GM21390 (cell line): ENCODE results near the gene ILF3.
"Not testable (repeated sequence)": the region's sequence is repeated elsewhere in the genome, so short reads cannot be mapped to it uniquely, and the experiment has no call there.

Experiments used
- ATAC-seq: cut with Tn5 transposase; IDR thresholded peaks from one replicate; pipeline ENCODE4 v1.9.1; 2021; ENCODE audit not compliant: unreplicated experiment

The ILF3 gene

DNA sequence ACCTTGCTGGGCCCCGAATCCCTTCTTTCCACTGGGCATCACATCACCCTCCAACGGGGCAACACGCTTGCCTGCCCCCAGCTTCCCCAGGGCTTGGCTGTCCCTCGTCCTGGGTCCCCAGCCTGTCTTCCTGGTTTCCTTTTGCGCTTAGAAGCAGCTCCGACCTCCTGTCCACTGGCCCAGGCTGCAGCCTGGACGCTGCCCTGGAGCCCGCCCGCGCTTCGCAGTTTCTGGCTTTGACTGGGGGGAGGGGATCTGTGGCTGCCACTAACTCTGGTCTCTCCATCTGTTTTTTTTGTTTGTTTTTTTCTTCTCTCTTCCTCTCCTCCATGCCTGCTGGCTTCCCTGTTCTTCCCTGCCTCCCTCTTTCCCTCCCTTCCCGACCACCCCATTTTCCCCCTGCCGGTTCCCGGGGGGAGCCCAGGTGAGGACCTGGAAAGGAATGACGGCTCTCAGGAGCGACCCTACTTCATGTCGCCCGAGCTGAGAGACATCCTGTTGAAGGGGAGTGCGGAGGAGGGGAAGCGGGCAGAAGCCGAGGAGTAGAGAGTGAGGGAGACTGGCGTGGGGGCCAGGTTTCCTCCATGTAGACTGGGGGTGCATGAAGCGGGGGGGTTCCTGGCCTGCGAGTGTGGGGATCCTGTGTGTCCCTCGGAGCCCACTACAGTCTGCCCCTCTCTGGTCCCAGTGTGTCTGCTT, 11.5 kb upstream of the ILF3 start:
- no peak for ATAC-seq

DNA sequence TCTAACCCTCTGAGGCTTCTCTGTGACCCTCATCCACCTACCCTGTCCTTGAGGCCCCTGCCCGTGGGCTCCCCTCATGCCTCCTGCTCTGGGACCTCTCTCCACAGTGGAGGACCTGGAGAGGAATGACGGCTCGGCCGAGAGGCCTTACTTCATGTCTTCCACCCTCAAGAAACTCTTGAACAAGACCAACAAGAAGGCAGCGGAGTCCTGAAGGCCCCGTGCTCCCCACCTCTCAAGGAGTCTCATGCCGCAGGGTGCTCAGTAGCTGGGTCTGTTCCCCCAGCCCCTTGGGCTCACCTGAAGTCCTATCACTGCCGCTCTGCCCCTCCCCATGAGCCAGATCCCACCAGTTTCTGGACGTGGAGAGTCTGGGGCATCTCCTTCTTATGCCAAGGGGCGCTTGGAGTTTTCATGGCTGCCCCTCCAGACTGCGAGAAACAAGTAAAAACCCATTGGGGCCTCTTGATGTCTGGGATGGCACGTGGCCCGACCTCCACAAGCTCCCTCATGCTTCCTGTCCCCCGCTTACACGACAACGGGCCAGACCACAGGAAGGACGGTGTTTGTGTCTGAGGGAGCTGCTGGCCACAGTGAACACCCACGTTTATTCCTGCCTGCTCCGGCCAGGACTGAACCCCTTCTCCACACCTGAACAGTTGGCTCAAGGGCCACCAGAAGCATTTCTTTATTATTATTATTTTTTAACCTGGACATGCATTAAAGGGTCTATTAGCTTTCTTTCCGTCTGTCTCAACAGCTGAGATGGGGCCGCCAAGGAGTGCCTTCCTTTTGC, 10.8 kb upstream of the ILF3 start:
- no peak for ATAC-seq

DNA sequence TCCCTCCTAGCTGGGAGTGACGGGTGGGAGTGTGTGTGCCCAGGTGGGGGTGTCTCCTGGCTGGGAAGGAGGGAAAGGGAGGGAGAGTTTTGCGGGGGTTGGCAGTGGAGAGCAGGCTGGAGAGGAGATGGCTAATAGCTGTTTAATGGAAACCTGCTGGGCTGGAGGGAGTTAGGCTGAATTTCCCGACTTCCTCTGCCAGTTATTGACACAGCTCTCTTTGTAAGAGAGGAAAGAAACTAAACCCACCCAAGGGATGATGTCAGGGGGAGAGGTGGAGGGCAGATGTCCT, 10.2 kb upstream of the ILF3 start:
- ATAC-seq: no peak

DNA sequence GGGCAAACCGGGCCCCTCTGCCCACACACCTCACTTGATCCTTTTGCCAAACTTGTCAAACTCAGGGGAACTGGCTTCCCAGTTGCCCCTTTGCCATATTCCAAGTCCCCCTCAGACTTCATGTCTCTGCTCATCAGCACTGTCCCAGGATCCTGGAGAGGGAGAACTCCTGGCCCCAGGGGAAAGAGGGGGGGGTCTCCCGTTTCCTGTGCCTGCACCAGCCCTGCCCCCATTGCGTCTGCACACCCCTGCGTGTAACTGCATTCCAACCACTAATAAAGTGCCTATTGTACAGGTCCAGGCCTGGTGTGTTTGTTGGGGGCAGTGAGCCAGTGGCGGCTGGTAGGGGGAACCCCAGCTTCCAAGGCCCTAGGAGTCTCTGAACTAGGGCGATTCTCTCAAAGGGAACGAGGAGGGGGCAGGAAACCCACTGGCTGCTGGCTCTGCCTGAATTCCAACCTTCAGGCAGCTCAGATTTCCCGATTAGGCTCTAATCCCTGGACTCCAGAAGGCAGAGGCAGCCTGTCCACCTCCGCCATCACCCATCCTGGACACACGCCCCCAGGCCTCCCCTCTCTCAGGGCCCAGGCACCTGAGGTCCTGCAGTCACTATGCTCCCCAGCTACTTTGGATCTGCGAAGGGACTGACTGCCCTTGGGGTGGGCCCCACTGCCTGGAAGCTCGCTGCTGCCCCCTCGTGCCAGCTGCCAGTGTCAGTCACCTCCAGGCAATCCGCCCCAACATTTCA, 9.7 kb upstream of the ILF3 start:
- ATAC-seq: no peak

DNA sequence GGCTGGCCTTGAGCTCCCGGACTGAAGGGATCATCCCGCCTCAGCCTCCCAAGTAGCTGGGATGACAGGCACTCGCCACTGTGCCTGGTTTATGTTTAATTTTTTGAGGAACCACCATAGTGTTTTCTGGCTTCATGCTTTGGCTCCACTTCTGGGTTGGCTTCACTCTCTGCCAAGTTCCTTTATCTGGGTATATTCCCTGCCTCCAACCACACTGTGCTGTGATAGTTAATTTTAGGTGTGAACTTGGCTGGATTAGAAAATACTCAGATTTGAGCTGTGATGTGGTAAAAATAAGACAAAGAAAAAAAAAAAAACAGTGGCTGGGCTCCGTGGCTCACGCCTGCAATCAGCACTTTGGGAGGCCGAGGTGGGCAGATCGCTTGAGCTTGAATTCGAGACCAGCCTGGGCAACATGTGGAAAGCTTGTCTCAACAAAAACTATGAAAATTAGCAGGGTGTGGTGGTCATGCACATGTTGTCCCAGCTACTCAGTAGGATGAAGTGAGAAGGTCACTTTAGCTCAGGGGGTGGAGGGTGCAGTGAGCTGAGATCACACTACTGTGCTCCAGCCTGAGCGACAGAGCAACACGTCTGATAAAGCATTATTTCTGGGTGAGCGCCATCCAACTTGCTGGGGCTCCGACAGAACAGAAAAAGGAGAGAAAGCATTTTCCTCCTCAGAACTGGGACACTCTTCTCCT, 7.5 kb upstream of the ILF3 start:
- ATAC-seq: no peak

DNA sequence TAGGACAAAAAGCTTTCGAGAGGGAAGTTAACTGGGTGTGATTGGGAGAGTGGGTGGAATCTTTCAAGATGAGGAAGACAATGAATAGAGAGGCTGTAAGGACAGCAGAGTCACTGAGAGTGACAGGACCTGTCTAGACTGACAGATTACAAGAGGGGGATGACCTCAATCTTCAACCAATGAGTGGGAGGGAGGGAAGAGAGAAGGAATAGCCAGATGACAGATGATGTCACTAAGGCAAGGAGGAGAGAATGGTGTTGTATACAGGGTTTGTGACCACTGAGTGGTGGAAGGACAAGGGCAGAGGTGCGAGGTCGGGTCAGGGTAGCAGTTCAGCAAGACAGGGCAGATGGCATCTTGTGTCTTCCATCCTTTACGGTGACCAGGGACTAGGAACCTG, 5.8 kb upstream of the ILF3 start:
- no peak for ATAC-seq

DNA sequence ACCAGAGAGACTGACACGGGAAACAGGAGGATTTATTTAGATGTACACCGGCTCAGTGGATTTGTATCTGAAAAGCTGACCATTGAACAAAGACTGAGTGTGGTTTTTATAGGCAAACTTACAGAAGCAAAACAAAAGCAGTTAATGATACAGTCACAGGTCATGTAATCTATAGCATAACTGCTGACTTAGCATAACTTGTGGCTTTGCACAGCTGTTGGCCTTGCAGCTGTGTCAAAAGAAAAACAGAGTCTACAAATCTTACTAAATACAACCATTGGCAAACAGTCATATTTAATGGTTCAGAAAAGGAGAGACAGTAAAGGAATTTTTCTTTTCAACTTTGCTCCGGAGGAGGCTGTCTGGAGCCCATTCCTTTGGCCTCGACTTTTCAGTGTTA, 2.3 kb upstream of the ILF3 start:
- no peak for ATAC-seq

DNA sequence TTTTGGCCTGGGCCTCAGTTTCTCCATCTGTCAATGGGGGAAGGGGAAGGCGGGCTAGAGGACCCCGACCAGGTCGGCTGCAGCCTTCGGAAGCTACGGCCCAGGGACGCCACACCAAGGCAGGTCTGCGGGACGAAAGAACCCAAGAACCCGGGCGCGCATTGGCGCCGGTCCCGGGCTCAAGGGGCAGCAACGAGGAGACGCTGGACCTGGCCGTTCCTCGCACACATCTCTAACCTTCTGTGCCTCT, 739 bp upstream of the ILF3 start:
- no peak for ATAC-seq

DNA sequence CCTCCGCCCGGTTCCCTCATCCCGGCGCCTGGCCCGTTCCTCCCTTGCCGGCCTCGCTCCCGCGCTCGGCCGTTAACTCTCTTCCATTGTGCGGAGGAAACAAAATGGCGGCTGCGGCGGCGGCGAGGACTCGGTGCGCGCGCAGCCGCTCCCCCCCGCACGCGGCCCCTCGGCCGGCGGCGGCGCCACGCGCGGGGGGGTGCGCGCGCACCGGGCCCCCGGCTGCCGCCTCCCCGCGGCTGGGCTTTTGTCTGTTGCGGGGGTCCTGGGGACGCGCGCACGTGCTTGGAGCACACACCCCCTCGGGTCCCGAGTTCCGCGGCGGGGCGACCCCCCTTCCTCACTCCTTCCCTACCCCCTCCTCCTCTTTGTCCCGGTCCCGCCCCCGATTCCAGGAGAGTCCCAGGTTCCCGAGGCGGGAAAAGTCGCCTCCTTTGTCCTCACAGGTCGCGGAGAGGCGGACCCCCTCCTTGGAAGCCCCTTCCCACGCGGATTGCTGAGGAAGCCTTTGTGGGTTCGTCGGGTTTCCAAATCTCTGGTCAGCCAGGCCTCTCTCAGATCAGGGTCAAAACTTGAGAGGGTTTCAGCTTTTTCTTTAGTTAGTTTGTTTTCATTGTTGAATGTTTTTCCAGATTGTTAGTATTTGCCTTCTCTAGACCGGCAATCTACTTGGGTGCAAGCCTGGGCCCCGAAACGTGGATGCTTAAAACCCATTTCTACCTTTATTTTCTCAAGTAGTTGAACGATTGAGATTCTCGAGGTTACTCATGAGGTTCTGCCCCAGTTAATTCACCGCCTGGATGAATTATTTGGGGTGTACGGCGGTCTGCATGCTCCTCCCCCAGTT, 687 bp downstream of the ILF3 start:
- no peak for ATAC-seq

DNA sequence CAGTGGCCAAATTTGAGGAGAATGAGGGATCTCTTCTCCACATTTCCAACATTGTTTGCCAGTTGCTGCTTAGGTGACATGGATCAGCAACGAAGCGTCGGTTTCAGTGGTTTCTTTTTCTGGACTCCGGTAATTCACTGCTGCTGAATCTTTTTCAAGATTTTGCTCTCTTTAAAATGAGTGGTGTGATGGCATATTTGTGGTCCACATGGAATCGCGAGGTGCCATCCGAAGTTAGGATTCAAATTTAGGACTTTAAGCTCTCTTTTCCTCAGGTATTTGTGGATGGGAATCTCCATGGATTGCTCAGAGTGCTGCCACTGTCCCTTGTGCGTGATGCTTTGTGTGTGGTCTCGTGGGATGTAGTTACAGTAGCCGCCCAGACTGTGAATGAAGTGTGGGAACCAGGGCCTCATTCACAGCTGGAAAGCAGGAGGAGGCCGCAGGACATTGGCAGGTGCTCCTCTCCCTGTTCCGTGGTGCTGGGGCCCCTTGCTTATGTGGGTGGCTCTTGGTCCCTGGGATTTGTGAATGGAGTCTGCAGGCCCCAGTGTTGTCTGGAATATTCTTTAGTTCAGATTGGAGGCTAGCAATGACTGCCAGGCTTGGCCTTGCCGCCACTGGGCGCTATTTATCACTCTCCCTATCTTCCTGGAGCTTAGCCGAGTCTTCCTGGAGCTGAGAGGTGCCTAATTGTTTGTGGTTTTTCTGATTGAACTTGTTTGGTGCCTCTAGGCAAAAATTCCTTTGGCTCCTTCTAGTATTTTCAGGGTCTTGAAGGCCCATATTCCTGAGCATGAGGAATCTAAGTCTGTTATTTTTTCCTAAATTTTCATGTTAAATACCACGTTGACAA, 1.5 kb downstream of the ILF3 start:
- no peak for ATAC-seq

DNA sequence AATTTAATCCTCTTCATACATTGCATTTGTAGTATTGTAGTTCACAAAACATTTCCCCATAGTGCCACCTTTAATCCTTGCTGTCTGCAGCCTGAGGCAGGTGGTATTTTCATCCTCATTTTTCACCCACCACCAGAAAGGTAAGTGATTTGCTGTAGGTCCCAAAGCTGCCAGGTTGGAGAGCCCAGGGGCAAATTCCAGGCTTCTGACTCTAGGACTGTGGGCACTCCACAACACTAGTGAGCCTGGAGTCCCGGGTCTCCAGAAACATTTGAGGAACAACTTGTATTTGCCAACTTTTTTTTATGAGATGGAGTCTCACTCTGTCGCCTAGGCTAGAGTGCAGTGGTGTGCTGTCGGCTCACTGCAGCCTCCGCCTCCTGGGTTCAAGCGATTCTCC, 6.2 kb downstream of the ILF3 start:
- no peak for ATAC-seq

DNA sequence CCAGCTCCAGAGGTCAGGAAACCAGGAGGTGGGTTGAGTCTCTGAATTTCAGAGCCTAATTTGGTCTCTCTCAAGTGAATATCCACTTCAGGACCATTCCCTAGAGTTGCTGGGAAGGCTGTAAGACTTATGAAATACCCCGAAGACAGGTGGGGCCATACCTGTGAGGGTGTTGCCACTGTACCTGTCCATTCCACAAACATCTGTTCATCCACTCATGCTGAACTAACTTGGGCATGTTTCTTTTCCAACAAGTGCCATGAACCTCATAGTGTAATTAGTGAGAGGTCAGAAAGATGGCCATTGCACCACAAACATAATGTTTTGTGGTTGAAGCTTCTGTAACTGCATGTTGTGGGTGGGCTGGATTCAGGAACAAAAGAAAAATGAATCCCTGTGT, 7.8 kb downstream of the ILF3 start:
- no peak for ATAC-seq

DNA sequence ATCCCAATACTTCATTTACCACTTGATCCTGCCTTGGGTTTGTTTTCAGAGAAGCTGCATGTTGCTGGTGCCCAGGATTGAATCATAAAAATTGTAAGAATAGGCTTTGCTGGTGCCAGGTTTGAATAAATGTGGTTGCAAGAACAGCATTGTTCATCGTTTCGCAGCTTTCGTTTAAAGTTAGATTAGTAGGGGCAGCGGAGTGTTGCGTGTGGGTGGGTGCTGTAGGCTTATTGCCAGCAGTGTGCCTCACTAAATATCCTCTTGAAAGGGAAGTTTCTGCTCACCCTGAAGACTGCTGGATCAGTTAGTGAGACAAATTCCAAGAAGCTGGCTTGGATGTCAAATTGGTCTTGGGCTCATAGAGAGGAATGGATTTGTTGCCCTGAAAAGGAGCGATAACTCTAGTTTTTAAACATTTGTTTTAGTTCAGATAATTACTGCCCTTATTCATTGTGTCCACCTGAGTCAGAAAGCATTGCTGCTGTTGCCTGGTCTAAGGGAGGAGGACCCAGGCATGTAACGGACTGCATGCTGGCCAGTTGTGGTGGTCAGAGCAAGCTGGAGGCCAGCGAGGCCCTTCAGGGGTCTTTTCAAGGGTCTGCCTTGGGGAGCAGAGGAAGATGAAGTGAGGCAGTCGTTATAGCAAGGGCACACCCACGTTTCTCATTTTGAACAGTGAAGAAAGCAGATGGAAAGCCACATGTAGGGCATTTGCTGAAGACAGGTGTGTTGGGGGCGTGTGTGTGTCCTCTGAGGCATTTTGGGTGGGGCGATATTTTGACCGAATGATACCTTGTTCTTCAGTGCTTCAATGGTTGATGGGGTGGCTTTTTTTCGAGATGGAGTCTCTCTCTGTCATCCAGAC, 8.5 kb downstream of the ILF3 start:
- no peak for ATAC-seq

DNA sequence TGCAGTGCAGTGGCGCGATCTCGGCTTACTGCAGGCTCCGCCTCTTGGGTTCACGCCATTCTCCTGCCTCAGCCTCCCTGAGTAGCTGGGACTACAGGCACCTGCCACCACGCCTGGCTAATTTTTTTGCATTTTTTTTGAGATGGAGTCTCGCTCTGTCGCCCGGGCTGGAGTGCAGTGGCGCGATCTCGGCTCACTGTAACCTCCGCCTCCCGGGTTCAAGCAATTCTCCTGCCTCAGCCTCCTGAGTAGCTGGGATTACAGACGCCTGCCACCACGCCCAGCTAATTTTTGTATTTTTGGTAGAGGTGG, 9.1 kb downstream of the ILF3 start:
- not testable (repeated sequence) for ATAC-seq

DNA sequence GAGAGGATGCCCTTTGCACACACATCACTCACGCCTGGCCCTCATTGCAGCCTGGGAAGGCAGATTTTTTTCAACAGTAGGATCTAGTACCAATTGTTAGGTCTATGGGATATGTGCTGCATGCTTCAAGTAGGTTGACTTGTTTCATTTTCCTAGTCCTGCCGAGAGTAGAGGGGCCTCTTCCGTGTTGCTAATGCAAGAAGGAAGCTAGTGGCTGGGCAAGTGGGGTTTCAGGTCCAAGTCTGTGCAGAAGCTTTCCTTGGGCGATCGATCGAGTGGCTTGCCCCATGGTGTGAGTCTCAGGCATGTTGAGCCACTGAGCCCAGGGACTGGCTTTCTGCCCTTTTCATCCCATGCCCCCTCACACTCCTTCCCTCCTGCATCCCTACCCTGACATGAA, 13.7 kb downstream of the ILF3 start:
- ATAC-seq: no peak

DNA sequence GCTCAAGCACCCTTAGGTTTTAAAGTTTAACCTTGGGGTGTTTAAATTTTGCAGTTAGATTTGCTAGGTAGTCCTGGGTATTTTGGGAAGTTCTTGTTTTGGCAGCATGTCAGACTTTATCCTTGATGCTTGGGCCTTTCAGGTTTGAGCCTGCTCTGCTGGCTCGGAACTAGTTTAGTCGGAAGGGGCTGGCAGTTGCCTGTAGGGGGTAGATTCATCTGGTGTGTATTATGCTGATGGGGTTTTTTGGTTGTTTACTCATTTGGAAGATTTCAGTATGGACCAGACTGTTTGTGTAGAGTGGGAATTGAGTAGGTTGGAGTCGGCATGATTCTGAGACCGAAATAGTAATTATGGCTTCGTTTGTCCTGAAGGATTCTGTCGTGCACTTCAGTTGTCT, 15.1 kb downstream of the ILF3 start:
- no peak for ATAC-seq

DNA sequence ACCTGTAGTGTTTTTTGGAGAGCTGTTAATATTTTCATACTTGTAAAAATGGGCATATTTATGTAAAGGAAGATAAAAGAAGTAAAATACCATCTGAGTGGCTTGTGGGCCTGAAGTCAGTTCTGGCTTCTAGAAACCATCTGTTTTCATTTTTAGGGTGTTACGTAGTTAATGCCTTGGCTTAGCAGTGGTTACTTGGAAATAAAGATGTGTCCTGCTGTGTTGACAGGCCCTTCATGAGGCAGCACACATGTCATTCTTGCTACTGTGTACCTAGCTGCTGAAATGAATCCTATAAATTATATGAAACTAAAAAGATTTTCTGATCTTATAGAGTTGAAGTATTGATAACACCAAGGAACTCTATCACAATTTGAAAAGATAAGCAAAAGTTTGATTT, 16.0 kb downstream of the ILF3 start:
- ATAC-seq: no peak

DNA sequence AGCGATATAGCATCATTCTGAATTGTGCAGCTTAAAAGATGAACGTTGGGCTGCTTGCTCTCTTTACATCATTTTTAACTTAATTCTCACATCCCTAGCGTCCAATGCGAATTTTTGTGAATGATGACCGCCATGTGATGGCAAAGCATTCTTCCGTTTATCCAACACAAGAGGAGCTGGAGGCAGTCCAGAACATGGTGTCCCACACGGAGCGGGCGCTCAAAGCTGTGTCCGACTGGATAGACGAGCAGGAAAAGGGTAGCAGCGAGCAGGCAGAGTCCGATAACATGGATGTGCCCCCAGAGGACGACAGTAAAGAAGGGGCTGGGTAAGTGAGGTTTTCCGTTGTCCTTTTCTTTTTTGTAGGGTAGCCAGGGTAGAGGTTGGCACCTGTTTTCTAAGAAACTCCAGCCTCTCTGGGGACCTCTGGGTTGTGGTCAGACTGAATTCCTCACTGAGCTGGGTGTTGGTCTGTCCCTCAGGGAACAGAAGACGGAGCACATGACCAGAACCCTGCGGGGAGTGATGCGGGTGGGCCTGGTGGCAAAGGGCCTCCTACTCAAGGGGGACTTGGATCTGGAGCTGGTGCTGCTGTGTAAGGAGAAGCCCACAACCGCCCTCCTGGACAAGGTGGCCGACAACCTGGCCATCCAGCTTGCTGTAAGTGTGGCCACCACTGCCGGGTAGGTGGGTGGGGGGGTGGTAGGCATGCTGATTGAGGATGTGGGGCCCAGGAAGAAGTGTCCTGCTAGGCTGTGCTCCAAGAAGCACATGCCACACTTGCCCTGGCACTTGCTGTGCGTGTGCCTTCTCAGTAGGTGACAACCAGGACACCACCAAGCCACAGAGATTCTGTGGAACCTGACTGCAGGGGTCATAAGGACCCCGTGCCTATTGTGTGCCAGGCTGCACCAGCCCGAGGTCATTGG, 17.0 kb downstream of the ILF3 start:
- no peak for ATAC-seq
